AG08395 (cell line): ENCODE results near the gene GALE.
A peak's percentile ranks its signal among the peaks of the same experiment; 100 is the strongest.
"Not testable (repeated sequence)": the region's sequence is repeated elsewhere in the genome, so short reads cannot be mapped to it uniquely, and the experiment has no call there.

Source experiments
- DNase-seq: peaks from one replicate; pipeline ENCODE4 v3.0.0; 2012; ENCODE audit warnings: mixed read lengths, low spot score

The GALE gene

GRCh38 chr1:23809751-23810171 lies 9.2 kb upstream of the GALE start:
- peak; percentile 80 for DNase-seq

- no peak for DNase-seq
These were observed 6.9 kb upstream of the GALE start for GRCh38 chr1:23807453-23807852.

DNA sequence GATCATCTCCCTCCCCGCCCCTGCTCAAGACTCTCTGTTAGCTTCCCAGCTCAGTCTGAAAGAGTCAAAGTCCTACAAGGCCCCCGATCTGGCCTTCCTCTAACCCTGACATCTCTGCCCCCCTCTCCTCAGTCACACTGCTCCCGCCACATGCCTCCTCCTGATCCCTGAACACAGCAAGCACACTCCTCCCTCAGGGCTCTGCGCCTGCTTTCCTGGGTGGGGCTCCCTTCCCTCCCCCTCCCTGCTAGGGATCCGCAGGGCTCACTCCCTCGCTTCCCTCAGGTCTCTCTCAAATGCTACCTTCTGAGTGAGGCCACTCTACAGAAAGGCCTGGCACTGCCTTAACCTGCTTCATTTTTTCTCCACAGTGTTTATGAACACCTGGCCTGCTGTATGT lies 5.7 kb upstream of the GALE start:
- DNase-seq, result no peak

DNA sequence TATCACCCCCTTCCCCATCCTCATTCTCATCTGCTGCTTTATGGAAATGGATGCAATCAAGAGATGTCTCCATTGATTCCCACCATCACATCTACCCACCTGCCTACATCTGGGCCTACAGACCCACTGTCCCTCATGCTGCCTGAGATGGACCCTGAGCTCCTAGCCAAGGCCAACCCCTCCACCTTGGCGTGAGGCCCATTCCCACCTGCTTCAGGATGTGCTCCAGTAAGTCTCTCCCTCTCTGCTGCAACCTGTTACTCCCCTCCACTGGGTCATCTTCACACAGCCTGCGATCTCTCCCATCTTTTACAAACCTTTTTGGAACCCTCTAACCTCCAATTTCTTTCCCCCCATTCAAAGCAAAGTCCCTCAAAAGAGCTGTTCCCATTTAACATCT lies 4.5 kb upstream of the GALE start:
- DNase-seq, result no peak

DNA sequence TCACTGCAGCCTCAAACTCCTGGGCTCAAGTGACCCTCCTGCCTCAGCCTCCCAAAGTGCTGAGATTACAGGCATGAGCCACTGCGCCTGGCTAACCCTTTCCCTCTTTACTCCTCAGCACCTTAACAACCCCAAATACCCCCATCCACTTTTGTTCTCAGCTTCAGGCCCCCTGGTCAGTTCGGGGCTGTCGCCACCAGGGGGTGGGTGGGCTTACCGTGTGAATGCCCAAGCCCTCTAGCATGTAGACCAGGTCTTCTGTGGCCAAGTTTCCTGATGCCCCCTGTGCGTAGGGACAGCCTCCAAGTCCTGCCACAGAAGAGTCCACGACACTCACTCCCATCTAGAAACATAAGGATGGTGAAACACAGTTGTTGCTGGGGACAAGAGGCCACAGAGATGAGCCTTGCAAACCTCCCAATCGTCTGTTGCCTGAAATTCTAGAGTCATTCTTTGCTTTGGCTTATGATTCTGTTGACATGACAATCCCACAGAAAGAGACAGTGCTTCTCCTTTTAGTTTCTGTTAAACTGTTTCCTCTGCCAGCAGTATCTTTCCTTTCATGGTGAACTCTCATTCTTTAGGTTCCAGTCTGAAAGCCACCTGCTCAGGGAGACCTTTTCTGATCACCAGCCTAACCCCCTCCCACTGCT lies 3.8 kb upstream of the GALE start:
- no peak for DNase-seq

GRCh38 chr1:23803674-23804073 lies 3.1 kb upstream of the GALE start:
- no peak for DNase-seq

GRCh38 chr1:23802809-23803342 lies 2.3 kb upstream of the GALE start:
- not testable (repeated sequence) for DNase-seq

- DNase-seq, result no peak
These were observed 1.3 kb upstream of the GALE start for GRCh38 chr1:23801876-23802275.

DNA sequence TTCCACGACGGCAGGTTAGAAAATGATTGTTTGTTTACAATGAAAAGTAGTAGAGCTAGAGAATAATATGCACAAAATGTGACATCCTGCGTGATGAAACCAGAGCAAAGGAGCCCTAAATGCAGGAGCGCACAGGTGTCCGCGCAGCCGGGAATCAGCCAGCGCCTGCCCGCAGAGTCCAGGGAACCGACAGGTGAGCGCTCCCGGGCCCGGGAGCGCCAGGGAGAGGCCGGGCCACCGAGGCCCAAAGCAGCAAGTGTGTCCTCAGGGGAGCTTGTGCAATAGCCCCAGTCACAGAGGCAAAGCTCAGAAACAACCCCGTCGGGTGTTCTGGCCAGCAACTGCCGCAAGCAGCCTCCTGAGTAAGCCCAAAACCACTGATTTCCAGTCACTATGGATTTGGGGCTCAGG lies 789 bp upstream of the GALE start:
- no peak for DNase-seq

DNA sequence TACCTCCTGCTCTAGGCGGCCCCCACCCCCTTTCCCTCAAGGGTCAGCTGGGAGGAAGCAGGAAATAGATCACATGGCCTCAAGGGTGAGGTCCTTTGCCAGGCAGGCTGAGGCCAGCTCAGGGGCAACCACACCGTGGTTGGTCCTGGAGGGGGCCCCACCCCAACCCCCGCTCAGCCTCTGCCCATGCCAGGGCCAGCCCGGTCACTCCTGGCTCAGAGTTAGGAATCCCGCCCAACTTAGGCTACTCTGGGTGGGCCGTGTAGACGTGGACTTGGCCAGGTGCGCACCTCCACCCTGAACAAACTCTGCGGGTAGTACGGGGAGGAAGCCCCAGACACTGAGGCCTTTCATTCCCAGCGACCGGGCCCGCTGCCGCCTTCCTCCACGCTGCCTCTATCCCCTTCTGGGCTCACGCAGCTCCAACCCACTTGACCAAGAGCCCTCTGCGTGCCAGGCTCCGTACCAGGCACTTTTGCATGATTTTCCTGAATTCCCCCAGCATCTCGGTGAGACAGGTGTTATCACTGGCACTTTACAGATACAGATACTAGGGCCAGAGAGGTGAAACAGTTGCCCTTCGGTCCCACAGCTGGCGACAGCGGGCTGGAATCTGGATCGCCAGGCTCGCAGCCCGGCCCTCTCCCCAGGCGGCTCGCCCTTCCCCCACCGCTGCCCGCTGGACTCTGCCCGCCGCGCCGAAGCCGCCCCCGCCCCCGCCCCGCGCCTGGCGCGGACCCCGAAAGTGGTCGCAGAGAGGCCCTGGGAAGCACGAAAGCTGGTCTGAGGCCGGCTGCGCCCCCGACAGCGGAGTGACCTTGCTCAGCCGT lies 769 bp downstream of the GALE start:
- peak; percentile 41 for DNase-seq

GRCh38 chr1:23799255-23799569 lies 1.3 kb downstream of the GALE start:
- DNase-seq, result no peak

DNA sequence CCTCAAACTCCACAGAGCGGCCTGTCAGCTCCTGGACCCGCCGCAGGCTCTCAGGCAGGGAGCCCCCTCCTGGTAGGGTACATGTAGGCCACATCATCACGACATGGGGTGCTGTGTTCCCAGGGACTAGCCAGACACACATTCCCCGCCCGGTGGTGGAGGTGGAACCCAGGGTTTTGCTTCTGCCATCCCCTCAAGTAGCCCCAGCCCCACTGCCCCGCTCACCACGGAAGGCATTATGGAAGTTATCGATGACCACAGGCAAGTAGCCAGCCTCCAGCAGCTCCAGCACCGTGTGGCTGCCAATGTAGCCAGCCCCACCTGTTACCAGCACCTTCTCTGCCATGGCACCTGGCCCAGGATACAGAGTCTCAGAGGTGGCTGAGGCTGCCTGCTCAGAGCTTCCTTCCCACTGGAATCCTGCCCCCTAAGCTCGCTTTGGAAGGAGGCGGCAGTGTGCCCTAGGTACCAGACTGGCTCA lies 1.9 kb downstream of the GALE start:
- DNase-seq, result no peak

DNA sequence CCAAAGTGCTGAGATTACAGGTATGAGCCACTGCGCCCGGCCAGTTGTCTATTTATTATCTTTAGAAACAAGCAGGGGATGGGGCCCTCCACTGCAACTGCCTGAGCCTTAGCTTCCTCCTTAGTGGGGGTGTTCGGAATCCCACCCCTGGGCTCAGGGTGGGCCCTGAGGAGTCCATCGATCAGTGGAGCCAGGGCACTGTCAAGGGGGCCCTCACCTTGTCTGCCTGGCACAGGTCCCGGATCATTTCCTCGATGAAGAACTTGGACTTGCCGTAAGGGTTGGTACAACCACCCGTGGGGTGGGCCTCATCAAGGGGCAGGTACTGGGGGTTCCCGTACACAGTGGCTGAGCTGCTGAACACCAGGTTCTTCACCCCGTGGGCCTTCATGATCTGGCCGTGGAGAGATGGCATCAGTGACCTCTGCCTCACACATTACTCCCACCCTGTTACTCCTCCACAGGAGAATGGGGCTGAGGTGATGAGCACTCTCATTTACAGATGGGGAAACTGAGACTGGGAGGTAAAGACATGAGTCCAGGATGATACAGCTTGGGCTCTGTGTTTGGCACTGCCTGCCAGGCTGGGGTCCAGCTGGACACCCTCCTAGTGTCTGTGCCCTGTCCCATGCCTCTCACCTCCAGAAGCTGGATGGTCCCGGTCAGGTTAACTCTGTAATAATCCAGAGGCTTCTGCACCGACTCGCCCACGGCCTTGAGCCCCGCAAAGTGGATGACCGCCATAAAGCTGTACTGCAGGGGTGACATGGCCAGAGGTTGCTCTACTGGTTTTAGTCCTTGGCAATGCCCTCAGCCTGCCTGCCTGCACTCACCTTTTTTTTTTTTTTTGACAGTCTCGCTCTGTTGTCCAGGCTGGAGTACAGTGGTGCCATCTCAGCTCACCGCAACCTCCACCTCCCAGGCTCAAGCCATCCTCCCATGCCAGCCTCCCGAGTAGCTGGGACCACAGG lies 2.8 kb downstream of the GALE start:
- no peak for DNase-seq

DNA sequence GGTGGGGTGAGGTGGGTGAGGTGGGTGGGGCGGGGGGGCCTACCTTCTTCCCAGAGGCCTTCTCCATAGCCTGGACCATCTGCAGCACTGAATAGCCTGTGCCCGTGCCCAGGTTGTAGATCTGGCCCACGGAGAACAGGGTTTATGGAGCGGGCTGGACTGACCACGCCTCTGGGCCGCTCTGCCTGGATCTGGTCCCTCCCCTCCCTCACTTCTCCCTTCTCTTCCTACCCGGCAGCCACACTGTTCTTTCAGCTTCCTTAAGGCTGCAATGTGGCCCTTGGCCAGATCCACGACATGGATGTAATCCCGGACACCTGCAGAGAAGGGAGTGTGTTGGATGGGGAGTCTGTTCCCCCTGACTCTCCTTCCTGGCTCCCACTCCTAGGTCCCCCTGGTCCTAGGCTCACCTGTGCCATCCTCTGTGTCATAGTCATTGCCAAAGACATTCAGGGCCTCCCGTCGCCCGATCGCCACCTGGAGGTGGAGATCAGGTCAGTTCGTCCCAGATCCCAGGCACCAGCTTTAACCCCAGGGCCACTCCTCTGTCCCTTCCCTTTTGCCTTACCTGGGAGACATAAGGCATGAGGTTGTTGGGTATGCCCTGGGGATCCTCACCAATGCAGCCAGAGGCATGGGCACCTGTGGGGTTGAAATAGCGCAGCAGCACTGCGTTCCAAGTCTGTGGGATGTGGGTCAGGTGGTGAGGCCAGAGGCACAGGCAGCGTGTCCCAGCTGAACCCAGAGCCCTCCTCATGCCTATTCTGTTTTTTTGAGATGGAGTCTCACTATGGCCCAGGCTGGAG lies 3.9 kb downstream of the GALE start:
- DNase-seq, result no peak

GRCh38 chr1:23795676-23796465 lies 4.7 kb downstream of the GALE start:
- DNase-seq, result no peak

DNA sequence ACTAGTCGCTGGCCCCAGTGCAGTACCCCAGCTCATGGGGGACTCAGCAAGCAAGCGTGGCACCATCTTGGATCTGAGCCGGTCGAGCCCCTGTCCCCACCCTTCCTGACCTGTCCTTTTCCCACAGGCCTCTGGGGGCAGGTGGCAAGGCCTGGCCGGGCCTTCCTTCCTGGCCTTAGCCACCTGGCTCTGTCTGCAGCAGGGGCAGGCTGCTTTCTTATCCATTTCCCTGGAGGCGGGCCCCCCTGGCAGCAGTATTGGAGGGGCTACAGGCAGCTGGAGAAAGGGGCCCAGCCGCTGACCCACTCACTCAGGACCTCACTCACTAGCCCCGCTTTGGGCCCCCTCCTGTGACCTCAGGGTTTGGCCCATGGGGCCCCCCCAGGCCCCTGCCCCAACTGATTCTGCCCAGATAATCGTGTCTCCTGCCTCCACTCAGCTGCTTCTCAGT lies 5.8 kb downstream of the GALE start:
- DNase-seq, result not testable (repeated sequence)

DNA sequence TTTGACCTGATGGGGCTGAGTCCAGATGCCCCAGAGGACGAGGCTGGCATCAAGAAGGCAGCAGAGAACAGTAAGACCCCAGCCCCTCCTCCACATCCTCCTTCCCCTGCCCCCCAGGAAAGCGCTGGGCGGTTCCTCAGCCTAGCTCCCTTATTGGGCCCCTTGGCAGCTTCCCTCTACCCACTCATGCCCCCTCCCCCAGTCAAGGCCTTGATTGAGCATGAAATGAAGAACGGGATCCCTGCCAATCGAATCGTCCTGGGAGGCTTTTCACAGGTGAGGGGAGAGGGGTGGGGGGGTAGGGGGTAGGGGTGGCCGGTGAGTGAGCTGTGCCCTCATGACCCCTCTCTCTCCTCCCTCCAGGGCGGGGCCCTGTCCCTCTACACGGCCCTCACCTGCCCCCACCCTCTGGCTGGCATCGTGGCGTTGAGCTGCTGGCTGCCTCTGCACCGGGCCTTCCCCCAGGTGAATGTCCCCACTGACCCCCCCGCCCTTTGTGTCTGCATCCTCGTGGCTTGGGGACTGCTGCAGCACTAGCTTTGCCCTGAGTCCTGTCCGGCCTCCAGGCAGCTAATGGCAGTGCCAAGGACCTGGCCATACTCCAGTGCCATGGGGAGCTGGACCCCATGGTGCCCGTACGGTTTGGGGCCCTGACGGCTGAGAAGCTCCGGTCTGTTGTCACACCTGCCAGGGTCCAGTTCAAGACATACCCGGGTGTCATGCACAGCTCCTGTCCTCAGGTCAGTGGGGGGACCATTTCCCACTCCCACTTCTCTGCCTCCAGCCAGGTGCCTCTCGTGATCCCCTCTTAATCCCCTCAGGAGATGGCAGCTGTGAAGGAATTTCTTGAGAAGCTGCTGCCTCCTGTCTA lies 6.5 kb downstream of the GALE start:
- DNase-seq, result no peak

DNA sequence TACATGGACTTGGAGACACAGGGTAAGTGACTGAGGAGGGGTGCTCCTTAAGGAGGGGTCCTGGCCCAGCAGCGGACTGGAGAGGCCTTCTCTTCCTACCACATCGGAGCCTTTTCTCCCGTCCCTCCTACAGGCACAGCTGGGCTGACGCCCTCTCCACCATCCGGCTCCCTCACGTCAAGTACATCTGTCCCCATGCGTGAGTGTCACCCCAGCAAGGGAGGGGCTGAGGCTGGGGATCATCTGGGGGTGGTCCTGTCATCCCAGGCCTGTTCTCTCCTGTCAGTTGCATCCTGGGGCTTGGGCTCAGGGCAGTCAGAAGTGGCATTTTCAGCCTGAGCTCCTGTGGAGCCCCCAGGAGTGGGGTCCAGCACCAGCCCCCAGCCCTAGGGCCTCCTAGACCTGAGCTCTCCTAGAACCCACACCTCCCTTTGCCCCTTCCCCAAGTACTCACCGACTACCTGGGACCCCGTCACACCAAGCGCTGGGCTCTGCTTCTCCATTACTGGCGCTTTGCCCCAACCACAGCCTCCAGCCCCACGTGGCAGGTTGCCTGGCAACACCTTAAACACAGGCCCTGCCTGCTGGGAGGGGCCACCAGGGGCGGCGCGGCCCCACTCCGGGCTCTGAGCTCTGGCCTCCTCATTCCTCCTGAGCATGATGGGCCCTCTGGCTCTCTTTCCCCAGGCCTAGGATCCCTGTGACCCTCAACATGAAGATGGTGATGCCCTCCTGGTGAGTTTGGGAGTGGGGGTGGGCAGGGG lies 7.4 kb downstream of the GALE start:
- peak; percentile 60 for DNase-seq
